HG03342 (cell line): ENCODE measurements around the gene EMC1.
"Not testable (repeated sequence)": the region's sequence is repeated elsewhere in the genome, so short reads cannot be mapped to it uniquely, and the experiment has no call there.

ENCODE experiments used
- ATAC-seq: cut with Tn5 transposase; IDR thresholded peaks from one replicate; pipeline ENCODE4 v1.9.1; 2021; ENCODE audit warnings: mild to moderate bottlenecking, moderate library complexity; ENCODE audit not compliant: unreplicated experiment

EMC1 gene

GRCh38 chr1:19196331-19196730 lies 55.0 kb downstream of the EMC1 start:
- no peak for ATAC-seq

- ATAC-seq: no peak
These were observed 58.3 kb downstream of the EMC1 start for GRCh38 chr1:19193004-19193403.

GRCh38 chr1:19191811-19192210 lies 59.5 kb downstream of the EMC1 start:
- ATAC-seq: no peak

GRCh38 chr1:19190468-19190867 lies 60.9 kb downstream of the EMC1 start:
- no peak for ATAC-seq

GRCh38 chr1:19189270-19189669 lies 62.1 kb downstream of the EMC1 start:
- no peak for ATAC-seq

GRCh38 chr1:19187852-19188251 lies 63.5 kb downstream of the EMC1 start:
- ATAC-seq: no peak

GRCh38 chr1:19186001-19186400 lies 65.3 kb downstream of the EMC1 start:
- no peak for ATAC-seq

- no peak for ATAC-seq
These were observed 69.1 kb downstream of the EMC1 start for GRCh38 chr1:19182223-19182622.

GRCh38 chr1:19180265-19180657 lies 71.1 kb downstream of the EMC1 start:
- not testable (repeated sequence) for ATAC-seq

GRCh38 chr1:19179597-19180264 lies 71.6 kb downstream of the EMC1 start:
- no peak for ATAC-seq

GRCh38 chr1:19178734-19179398 lies 72.5 kb downstream of the EMC1 start:
- no peak for ATAC-seq

GRCh38 chr1:19177811-19178210 lies 73.5 kb downstream of the EMC1 start:
- no peak for ATAC-seq

- ATAC-seq: no peak
These were observed 81.7 kb downstream of the EMC1 start for GRCh38 chr1:19169642-19170041.

GRCh38 chr1:19167140-19167539 lies 84.2 kb downstream of the EMC1 start:
- ATAC-seq: no peak

- no peak for ATAC-seq
These were observed 85.3 kb downstream of the EMC1 start for GRCh38 chr1:19166066-19166465.
